HFF-Myc (cell line): ENCODE data around the gene ZNF486.
A peak's percentile ranks its signal among the peaks of the same experiment; 100 is the strongest.
"Not testable (repeated sequence)": the region's sequence is repeated elsewhere in the genome, so short reads cannot be mapped to it uniquely, and the experiment has no call there.

Experiments
- DNase-seq: peaks from one replicate; pipeline ENCODE4 v3.0.0-alpha.2; 2011; ENCODE audit warnings: low read depth; ENCODE audit errors: extremely low read depth
- H3K4me3 ChIP-seq: replicated peaks from 2 replicates; pipeline ENCODE4 v1.5.1; 2011; ENCODE audit warnings: low read depth, mild to moderate bottlenecking, control low read depth, low read length
- CTCF ChIP-seq: IDR thresholded peaks from 2 replicates; pipeline ENCODE4 v1.5.1; 2012; ENCODE audit warnings: mild to moderate bottlenecking, low read depth, low read length, control low read depth; ENCODE audit errors: missing control alignments

Gene ZNF486

GRCh38 chr19:20162821-20163220 is 4.2 kb upstream of the ZNF486 start:
- no peak for DNase-seq
- no peak overlapping the region for H3K4me3 ChIP-seq
- TF ChIP-seq CTCF: no peak

- no peak for TF ChIP-seq CTCF
- H3K4me3 ChIP-seq: no peak overlapping the region
Measured at GRCh38 chr19:20164456-20164855, 2.6 kb upstream of the ZNF486 start.

GRCh38 chr19:20165971-20166592 is 932 bp upstream of the ZNF486 start:
- DNase-seq: no peak

More at GRCh38 chr19:20164456-20164855, 2.6 kb upstream of the ZNF486 start:
- no peak for DNase-seq

GRCh38 chr19:20167651-20168122 is 673 bp downstream of the ZNF486 start:
- H3K4me3 ChIP-seq: peak overlapping the region; percentile 63
- peak; percentile 25 for DNase-seq
- no peak for TF ChIP-seq CTCF

More at GRCh38 chr19:20165971-20166592, 932 bp upstream of the ZNF486 start:
- no peak for TF ChIP-seq CTCF
- H3K4me3 ChIP-seq: no peak overlapping the region

- DNase-seq: no peak
- no peak overlapping the region for H3K4me3 ChIP-seq
- TF ChIP-seq CTCF: no peak
Measured at GRCh38 chr19:20171285-20171684, 4.3 kb downstream of the ZNF486 start.

GRCh38 chr19:20175848-20176247 is 8.8 kb downstream of the ZNF486 start:
- DNase-seq, H3K4me3 ChIP-seq: not testable (repeated sequence)

- not testable (repeated sequence) for DNase-seq, H3K4me3 ChIP-seq
Measured at GRCh38 chr19:20179956-20180355, 12.9 kb downstream of the ZNF486 start.

- no peak for TF ChIP-seq CTCF
- no peak overlapping the region for H3K4me3 ChIP-seq
- DNase-seq: no peak
Measured at GRCh38 chr19:20182222-20182785, 15.3 kb downstream of the ZNF486 start.
